ENCODE results near the gene NRCAM.

The NRCAM gene

GRCh38 chr7:108368466-108368865 lies 87.8 kb downstream of the NRCAM start:
- no peak for TF ChIP-seq EZH2phosphoT487 (IDR thresholded peaks at IDR 0.05; ENCODE audit: low read length)
- no peak for TF ChIP-seq CTCF (IDR thresholded peaks at IDR 0.05; ENCODE audit: low read length)
- no peak for TF ChIP-seq EZH2 (optimal IDR thresholded peaks at IDR 0.05; ENCODE audit: low read depth, low read length)
- H3F3A ChIP-seq (ENCODE audit: insufficient read depth, low read length), result no peaks in the 10 kb centered on the region
- no peaks in the 10 kb centered on the region for H3K4me1 ChIP-seq (ENCODE audit: low read length)
- H3K9me2 ChIP-seq (replicated peaks; ENCODE audit: insufficient read depth, low read length), result no peaks in the 10 kb centered on the region
- H3K36me3 ChIP-seq (replicated peaks; ENCODE audit: insufficient read depth, low read length), result no peaks in the 10 kb centered on the region
- H3K27ac ChIP-seq (ENCODE audit: low read length), result no peak overlapping the region
- H3K27me3 ChIP-seq (replicated peaks; ENCODE audit: insufficient read depth, low read length), result no peaks in the 10 kb centered on the region
- no peak overlapping the region for H3K4me2 ChIP-seq (ENCODE audit: low read depth, low read length)
- H3K9ac ChIP-seq (ENCODE audit: low read length), result no peak overlapping the region
- no peak overlapping the region for H2AFZ ChIP-seq (ENCODE audit: low read length)
- H3K9me3 ChIP-seq (replicated peaks; ENCODE audit: insufficient read depth, low read length), result no peaks in the 10 kb centered on the region
- no peak overlapping the region for H3K4me3 ChIP-seq (ENCODE audit: low read length)
- H3K79me2 ChIP-seq (ENCODE audit: low read length), result no peaks in the 10 kb centered on the region
- no peak for DNase-seq
- H4K20me1 ChIP-seq (ENCODE audit: insufficient read depth, low read length), result no peaks in the 10 kb centered on the region

GRCh38 chr7:108367946-108368345 lies 88.3 kb downstream of the NRCAM start:
- Histone ChIP-seq H4K20me1 (ENCODE audit: insufficient read depth, low read length) (no peaks in the 10 kb centered on the region), H2AFZ (ENCODE audit: low read length) (no peak overlapping the region), H3K4me1 (ENCODE audit: low read length) (no peaks in the 10 kb centered on the region), H3K9me2 (replicated peaks; ENCODE audit: insufficient read depth, low read length) (no peaks in the 10 kb centered on the region), H3K36me3 (replicated peaks; ENCODE audit: insufficient read depth, low read length) (no peaks in the 10 kb centered on the region), H3K27ac (ENCODE audit: low read length) (no peak overlapping the region), H3K4me3 (ENCODE audit: low read length) (no peak overlapping the region), H3K9me3 (replicated peaks; ENCODE audit: insufficient read depth, low read length) (no peaks in the 10 kb centered on the region), H3K27me3 (replicated peaks; ENCODE audit: insufficient read depth, low read length) (no peaks in the 10 kb centered on the region), H3K4me2 (ENCODE audit: low read depth, low read length) (no peak overlapping the region), H3K9ac (ENCODE audit: low read length) (no peak overlapping the region), H3F3A (ENCODE audit: insufficient read depth, low read length) (no peaks in the 10 kb centered on the region), H3K79me2 (ENCODE audit: low read length) (no peaks in the 10 kb centered on the region)
- DNase-seq, result no peak
- no peak for TF ChIP-seq CTCF (IDR thresholded peaks at IDR 0.05; ENCODE audit: low read length)
- TF ChIP-seq EZH2 (optimal IDR thresholded peaks at IDR 0.05; ENCODE audit: low read depth, low read length), result no peak
- TF ChIP-seq EZH2phosphoT487 (IDR thresholded peaks at IDR 0.05; ENCODE audit: low read length), result no peak

- no peak overlapping the region for H3K4me2 ChIP-seq (ENCODE audit: low read depth, low read length)
- no peaks in the 10 kb centered on the region for H3K79me2 ChIP-seq (ENCODE audit: low read length)
- no peaks in the 10 kb centered on the region for H3K4me1 ChIP-seq (ENCODE audit: low read length)
- H3K9me3 ChIP-seq (replicated peaks; ENCODE audit: insufficient read depth, low read length), result no peaks in the 10 kb centered on the region
- no peak overlapping the region for H2AFZ ChIP-seq (ENCODE audit: low read length)
- H3K27me3 ChIP-seq (replicated peaks; ENCODE audit: insufficient read depth, low read length), result no peaks in the 10 kb centered on the region
- no peak for TF ChIP-seq EZH2phosphoT487 (IDR thresholded peaks at IDR 0.05; ENCODE audit: low read length)
- TF ChIP-seq EZH2 (optimal IDR thresholded peaks at IDR 0.05; ENCODE audit: low read depth, low read length), result no peak
- TF ChIP-seq CTCF (IDR thresholded peaks at IDR 0.05; ENCODE audit: low read length), result no peak
- H3K36me3 ChIP-seq (replicated peaks; ENCODE audit: insufficient read depth, low read length), result no peaks in the 10 kb centered on the region
- no peak overlapping the region for H3K9ac ChIP-seq (ENCODE audit: low read length)
- no peaks in the 10 kb centered on the region for H3K9me2 ChIP-seq (replicated peaks; ENCODE audit: insufficient read depth, low read length)
- H3K27ac ChIP-seq (ENCODE audit: low read length), result no peak overlapping the region
- H3F3A ChIP-seq (ENCODE audit: insufficient read depth, low read length), result no peaks in the 10 kb centered on the region
- DNase-seq, result no peak
- no peak overlapping the region for H3K4me3 ChIP-seq (ENCODE audit: low read length)
- no peaks in the 10 kb centered on the region for H4K20me1 ChIP-seq (ENCODE audit: insufficient read depth, low read length)
Measured at GRCh38 chr7:108367314-108367713, 88.9 kb downstream of the NRCAM start.

Data from MM.1S (cell line).